Measurements from ENCODE around the gene KIAA0040.

DNA sequence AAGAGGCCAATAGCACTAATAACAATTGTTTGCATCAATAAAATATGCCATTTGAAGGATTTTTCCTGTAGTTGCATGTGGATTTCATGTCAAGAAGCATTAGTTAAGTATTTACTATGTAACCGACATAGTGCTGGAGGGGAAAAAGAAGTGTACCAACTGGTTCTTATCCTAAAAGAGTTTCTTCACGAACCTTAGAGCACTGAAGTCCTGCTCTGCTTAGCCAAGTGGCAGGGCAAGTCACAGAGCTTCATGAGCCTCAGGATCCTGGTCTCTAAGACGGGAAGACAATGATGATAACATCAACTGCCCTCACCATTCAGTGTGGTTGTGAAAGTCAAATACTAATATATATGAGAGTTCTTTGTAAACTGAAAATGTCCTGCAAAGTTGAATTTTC lies 14.1 kb downstream of the KIAA0040 start:
- TF ChIP-seq POLR2A (IDR thresholded peaks at IDR 0.05; ENCODE audit: low read length) = no peak
- TF ChIP-seq GATA1 (IDR thresholded peaks at IDR 0.05; ENCODE audit: low read depth, low read length) = no peak

All from erythroblast (primary cell).